Measurements from ENCODE around the gene ZCCHC2. TPM values are rescaled to one million over a fixed set of nuclear protein-coding genes. Genes with fewer than 3 reads are reported as not detected.

Gene ZCCHC2
- total RNA-seq (2012; rRNA removed), result 2.2 and 3.6 TPM in 2 replicates
- 3.2 and 4.1 TPM in 2 replicates for polyA plus RNA-seq (2012; rRNA removed)
- 1.5 and 2.1 TPM in 2 replicates for polyA plus RNA-seq (2012; cell fraction: cytosol; rRNA removed)
- polyA plus RNA-seq (2012; cell fraction: nucleus; rRNA removed; ENCODE audit: low replicate concordance), result 5.9 and 9.1 TPM in 2 replicates
- Bru-seq, nascent RNA, result percentile 52 among the genes with signal in this experiment
- percentile 42 among the genes with signal in this experiment for BruChase-seq, experiment 1, labeled RNA remaining after a 6-hour chase
- BruChase-seq, experiment 2, labeled RNA remaining after a 2-hour chase, result percentile 53 among the genes with signal in this experiment
- long read RNA-seq, partial matches to known transcripts, result 0 of 2 reads
- long read RNA-seq, other reads (novel, unspliced or antisense), result 1 of 2 reads

DNA sequence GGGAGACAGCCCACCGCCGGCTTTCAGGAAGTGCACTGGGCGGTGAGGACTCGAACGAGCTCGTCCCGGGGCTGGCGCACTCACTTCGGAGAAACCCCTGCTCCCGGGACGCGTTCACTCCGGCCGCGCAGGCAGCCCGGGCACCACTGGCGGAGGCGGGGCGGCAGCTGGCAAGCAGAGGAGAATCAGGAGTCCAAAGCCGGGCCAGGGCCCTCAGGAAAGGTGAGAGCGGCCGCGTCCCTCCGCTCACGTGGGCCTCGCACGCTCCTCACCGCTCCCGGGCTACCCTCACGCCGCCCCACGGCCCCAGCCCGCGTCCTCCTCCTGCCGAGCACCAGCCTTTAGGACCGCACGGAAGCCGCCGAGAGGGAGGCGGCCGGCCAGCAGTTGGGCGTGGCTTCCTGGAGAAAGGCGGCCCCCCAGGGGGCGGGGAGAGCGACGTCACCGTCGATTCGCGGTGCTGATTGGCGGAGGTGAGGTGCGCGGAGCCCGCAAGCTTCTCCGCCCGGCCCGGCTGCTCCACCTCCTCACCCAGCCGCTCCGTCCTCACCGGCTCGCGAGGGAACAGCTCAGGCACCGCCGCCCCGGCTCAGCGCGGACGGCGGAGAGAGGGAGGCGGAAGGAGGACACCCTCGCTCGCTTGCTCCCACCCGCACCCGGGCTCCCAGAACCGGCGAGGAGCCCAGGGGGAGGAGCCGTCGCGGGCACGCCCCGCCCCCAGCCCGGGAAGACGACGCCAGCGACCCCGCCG is at the start of gene ZCCHC2:
ZCCHC2 (plus strand) TSS at position 522 of the 751 bp plus-strand sequence. CDS start 400 bp downstream, outside the sequence.
- Histone ChIP-seq H3K27ac (ENCODE audit: insufficient read depth, low read length) (peak within 1 kb of the TSS; percentile 71), H4K20me1 (ENCODE audit: insufficient read depth, low read length) (peaks cover 3% of the 10 kb centered on the region; the same call in 1 of the 2 replicates), H3K4ac (ENCODE audit: low read depth, low read length) (peak within 1 kb of the TSS; percentile 56), H2AK9ac (replicated peaks; ENCODE audit: low read depth, low read length, poor library complexity) (peak within 1 kb of the TSS; percentile 86), H2BK20ac (ENCODE audit: low read depth, low read length) (no peak within 1 kb of the TSS; the same call in 1 of the 2 replicates), H3K36me3 (ENCODE audit: control insufficient read depth, insufficient read depth, low read length) (no peaks in the 10 kb centered on the region), H4K91ac (ENCODE audit: insufficient read depth, low read depth, low read length) (peak within 1 kb of the TSS; percentile 24; the same call in 1 of the 2 replicates), H3K18ac (ENCODE audit: low read depth, low read length) (peak within 1 kb of the TSS; percentile 10; the same call in 1 of the 2 replicates), H2AK5ac (ENCODE audit: low read depth, low read length) (no peak within 1 kb of the TSS), H3K14ac (replicated peaks; ENCODE audit: low read depth, low read length) (peak within 1 kb of the TSS; percentile 63; the same call in 1 of the 2 replicates), H2BK120ac (ENCODE audit: low read depth, low read length) (peak within 1 kb of the TSS; percentile 57), H3K23ac (ENCODE audit: low read depth, low read length) (peak within 1 kb of the TSS; percentile 65), H2BK5ac (ENCODE audit: low read depth, low read length, poor library complexity, severe bottlenecking) (peak within 1 kb of the TSS; percentile 83), H3K79me1 (ENCODE audit: low read depth in 1 of 2, low read length in 2 of 2) (peaks cover 10 to 25% of the 10 kb centered on the region in 2 experiments; a peak in 3 of 4 replicates), H3K4me2 (ENCODE audit: low read depth, low read length) (peak within 1 kb of the TSS; percentile 84), H3K4me1 (ENCODE audit: control insufficient read depth, insufficient read depth, low read length) (peaks cover 3% of the 10 kb centered on the region; the same call in 1 of the 2 replicates), H3K27me3 (ENCODE audit: control insufficient read depth, insufficient read depth, low read length) (peaks cover 2% of the 10 kb centered on the region; the same call in 1 of the 2 replicates), H2AFZ (replicated peaks; ENCODE audit: low read length, poor library complexity) (peak within 1 kb of the TSS; percentile 96), H3K9ac (ENCODE audit: low read depth, low read length) (peak within 1 kb of the TSS; percentile 61), H3K56ac (ENCODE audit: extremely low read depth, insufficient read depth, low read length) (no peak within 1 kb of the TSS), H4K5ac (ENCODE audit: low read depth, low read length) (no peak within 1 kb of the TSS), H4K8ac (ENCODE audit: low read depth in 2 of 2, low read length in 2 of 2) (peak within 1 kb of the TSS in 1 of 2 experiments; percentile 41; a peak in 1 of 4 replicates), H3K9me3 (ENCODE audit: control insufficient read depth, insufficient read depth, low read length) (no peaks in the 10 kb centered on the region), H3K9me1 (ENCODE audit: insufficient read depth, low read length) (peaks cover 5% of the 10 kb centered on the region; the same call in 1 of the 2 replicates), H2BK15ac (ENCODE audit: low read depth, low read length) (no peak within 1 kb of the TSS), H3K4me3 (ENCODE audit: insufficient read depth, low read depth, low read length) (peak within 1 kb of the TSS; percentile 83)
- no TSS peak for BruUV-seq (replicated peaks)
- ChIA-PET CTCF (interaction anchor here (1.2 kb wide), 1 partner anchor 97 kb away, joined by 8 read pairs; no protein-coding TSS in a partner anchor), POLR2A (ENCODE audit: unreplicated experiment) (no interaction called here)
- dilution Hi-C loops (cut with HindIII; ENCODE audit: low sequenced_read_pairs, unreplicated experiment) (no loop called here), in situ Hi-C loops (cut with MboI; ENCODE audit: low sequenced_read_pairs) (no loop called here), intact Hi-C loops (cut with micrococcal nuclease) (loop anchor here (1.0 to 10.0 kb wide), 8 partner anchors 62 to 912 kb away; partner anchors contain the start of genes PIGN and RELCH)
- ATAC-seq (ENCODE audit: low read depth) (peak; percentile 88), DNase-seq (peak; percentile 96)
- 0% methylated on average over 24 of the region's 87 CpGs; no CpG with 5 or more reads in 1 of the 2 experiments for WGBS, 2 experiments (ENCODE audit: extremely low coverage in 2 of 2, insufficient read length in 1 of 2)
- TF ChIP-seq SMC3 (IDR thresholded peaks at IDR 0.05; ENCODE audit: low read depth, low read length) (no peak), BHLHE40 (IDR thresholded peaks at IDR 0.05; ENCODE audit: low read depth, low read length) (peak; percentile 61; the same call in 1 of the 2 replicates), RCOR1 (IDR thresholded peaks at IDR 0.05; ENCODE audit: insufficient replicate concordance, low read length) (no peak), CEBPB (IDR thresholded peaks at IDR 0.05; ENCODE audit: low read depth, low read length) (no peak), MAFK (IDR thresholded peaks at IDR 0.05; ENCODE audit: low read depth, low read length) (no peak), POLR2A (IDR thresholded peaks at IDR 0.05; ENCODE audit: low read depth, low read length) (peak; percentile 65; the same call in 1 of the 2 replicates), ELK1 (IDR thresholded peaks at IDR 0.05; ENCODE audit: borderline replicate concordance, low read depth, low read length) (no peak), MAZ (IDR thresholded peaks at IDR 0.05; ENCODE audit: borderline replicate concordance, low read depth, low read length) (peak; percentile 96), CHD1 (IDR thresholded peaks at IDR 0.05; ENCODE audit: low read depth, low read length) (no peak), USF2 (IDR thresholded peaks at IDR 0.05; ENCODE audit: low read depth, low read length) (no peak)
- TF ChIP-seq, protein P1, sequence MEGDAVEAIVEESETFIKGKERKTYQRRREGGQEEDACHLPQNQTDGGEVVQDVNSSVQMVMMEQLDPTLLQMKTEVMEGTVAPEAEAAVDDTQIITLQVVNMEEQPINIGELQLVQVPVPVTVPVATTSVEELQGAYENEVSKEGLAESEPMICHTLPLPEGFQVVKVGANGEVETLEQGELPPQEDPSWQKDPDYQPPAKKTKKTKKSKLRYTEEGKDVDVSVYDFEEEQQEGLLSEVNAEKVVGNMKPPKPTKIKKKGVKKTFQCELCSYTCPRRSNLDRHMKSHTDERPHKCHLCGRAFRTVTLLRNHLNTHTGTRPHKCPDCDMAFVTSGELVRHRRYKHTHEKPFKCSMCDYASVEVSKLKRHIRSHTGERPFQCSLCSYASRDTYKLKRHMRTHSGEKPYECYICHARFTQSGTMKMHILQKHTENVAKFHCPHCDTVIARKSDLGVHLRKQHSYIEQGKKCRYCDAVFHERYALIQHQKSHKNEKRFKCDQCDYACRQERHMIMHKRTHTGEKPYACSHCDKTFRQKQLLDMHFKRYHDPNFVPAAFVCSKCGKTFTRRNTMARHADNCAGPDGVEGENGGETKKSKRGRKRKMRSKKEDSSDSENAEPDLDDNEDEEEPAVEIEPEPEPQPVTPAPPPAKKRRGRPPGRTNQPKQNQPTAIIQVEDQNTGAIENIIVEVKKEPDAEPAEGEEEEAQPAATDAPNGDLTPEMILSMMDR (conservative IDR thresholded peaks at IDR 0.05; ENCODE audit: low read depth, low read length), result no peak

Measured in IMR-90 (cell line).